DMS114 treated with DMSO at 0.1 percent for 48 hours (cell line): ENCODE data around the gene TRAPPC13.
"Not testable (repeated sequence)": the region's sequence is repeated elsewhere in the genome, so short reads cannot be mapped to it uniquely, and the experiment has no call there.

Experiments used
- DNase-seq: peaks from one replicate; lab custom pipeline; 2025; ENCODE audit not compliant: unreplicated experiment; lab: John Stamatoyannopoulos, UW

Gene TRAPPC13

GRCh38 chr5:65674749-65675148, 49.9 kb downstream of the TRAPPC13 start:
- DNase-seq, result no peak

- DNase-seq, result not testable (repeated sequence)
Observed at GRCh38 chr5:65676056-65676455, 51.2 kb downstream of the TRAPPC13 start.

DNA sequence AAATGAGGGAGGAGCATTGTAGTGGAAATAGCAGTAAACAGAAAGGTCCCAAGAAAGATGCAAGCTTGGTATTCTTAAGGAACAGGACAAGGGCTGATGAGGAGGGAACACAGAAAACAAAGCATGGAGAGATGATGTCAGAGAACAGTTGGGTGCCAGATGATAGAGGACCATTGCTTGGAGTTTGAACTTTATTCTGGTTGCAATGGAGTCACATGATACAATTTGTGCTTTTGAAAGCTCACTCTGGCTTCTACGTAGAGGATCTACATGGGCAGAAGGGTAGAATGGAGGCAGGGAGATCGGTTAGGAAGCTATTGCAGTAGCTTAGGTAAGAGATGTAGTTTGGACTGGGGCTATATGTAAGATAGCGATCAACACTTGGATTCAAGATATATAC, 57.3 kb downstream of the TRAPPC13 start:
- DNase-seq, result no peak

DNA sequence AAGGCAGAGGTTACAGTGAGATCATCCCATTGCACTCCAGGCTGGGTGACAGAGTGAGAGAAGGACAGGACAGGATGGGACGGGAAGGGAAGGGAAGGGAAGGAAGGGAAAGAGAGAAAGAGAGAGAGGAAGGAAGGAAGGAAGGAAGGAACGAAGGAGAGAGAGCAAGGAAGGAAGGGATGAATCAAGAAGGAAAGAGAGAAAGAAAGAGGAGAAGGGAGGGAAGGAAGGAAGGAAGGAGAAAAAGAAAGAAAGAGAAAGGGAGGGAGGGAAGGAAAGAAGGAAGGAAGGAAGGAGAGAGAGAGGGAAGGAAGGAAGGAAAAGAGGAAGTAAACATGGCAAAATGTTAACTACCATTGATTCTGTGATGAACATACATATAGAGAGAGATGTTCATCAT, 68.3 kb downstream of the TRAPPC13 start:
- no peak for DNase-seq

DNA sequence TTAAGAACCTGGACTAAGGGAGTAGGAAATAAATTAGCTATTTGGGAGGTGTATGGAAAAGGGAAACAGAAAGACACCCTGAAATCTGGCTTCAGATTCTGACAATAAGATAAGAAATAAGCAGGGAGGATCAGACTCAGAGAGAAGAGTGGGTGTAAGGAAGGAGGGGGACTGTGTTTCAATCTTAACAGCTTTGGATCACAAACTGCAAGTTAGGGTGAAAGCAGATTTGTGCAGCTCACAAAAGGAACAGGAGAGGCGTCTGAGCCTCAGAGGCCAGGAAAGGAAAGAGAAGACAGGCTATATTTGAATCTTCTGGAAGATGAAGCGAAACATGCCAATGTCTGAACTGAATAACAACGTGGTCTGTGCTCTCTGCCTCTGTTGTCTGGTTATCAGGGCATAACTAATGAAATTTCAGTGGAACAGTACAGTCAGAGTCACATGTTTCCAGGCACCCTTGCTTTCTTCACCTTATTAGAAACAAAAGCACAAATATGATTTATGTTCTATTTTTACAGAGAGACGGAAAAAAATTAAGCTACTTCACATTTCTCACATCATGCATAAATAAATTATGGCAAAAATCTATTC, 70.4 kb downstream of the TRAPPC13 start:
- no peak for DNase-seq

DNA sequence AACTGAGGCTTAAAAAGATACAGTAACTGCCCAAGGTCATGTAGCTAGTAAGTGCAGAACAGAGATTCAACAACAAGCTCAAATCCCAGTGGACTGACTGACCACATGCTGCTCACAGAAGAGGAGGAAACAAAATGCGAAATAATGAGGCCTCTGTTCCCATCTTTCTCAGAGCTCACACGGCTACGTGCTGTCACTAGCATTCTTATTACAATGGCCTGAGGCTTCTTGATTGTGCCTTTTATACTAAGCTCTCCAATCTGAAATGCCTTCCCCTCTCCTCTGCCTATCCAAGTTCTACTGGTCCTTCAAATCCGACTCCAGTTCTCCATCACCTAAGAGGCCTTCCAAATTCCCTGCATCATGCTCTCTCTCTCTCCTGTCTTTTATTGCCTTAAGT, 71.1 kb downstream of the TRAPPC13 start:
- no peak for DNase-seq

DNA sequence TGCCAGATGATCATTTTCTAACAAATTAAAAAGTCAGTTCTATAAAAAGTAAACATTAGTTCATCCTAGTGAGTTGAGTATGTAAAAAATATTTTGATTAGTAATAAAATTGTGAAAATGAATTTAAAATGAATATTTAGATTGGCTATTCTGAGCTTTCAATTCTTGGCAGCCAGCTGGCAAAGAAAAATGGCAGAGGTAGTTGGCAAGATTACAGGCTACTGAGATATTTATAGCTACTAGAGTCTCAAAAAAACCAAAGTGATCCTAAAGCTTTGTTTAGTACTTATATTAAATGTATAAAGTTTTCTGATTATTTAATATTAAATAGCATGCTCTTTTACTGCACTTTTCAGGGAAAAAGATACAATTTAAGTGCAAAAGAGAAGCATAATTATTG, 72.1 kb downstream of the TRAPPC13 start:
- DNase-seq, result no peak

GRCh38 chr5:65699338-65699737, 74.5 kb downstream of the TRAPPC13 start:
- DNase-seq, result no peak

- no peak for DNase-seq
Observed at GRCh38 chr5:65702036-65702435, 77.2 kb downstream of the TRAPPC13 start.

DNA sequence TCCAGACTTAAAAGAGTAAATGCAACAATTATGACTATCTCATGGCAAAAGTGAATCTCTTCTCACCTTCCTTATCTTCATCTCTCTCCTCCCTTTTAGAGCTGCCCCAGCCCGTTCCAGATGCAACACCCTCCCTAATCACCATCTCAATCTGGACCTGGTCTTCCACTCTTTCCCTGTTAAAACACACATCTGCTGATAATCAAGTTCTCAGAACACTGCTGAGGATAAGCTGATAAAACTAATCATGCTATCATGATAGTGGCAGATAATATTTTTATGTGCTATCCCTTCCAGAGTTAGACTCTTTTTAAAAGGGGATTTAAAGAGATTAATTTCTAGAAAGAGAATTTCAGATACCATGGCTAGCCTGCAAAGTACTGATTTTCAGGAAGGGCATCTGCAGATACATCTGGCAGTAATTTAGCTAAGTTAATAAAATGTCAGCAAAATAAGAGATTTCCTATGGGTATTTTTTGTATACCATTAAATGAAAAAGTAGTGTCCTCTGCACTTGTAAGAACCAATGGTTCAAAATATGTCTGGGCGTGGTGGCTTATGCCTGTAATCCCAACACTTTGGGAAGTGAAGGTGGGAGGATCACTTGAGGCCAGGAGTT, 79.9 kb downstream of the TRAPPC13 start:
- no peak for DNase-seq

DNA sequence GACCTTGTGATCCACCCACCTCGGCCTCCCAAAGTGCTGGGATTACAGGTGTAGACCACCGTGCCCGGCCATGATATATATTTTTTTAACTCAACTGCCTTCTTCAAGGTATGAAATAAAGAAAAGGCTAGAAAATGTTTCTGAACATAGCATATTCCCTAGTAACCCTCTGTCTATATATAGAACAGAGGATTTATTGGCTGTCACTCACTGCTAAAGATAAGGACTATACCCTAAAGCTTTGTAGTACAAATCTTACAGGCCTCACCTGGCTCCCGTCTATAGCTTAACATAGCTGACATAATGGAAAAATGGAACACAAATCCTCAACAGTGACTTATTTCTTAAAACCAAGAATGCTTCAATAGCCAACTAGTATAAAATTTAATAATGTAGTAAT, 82.8 kb downstream of the TRAPPC13 start:
- no peak for DNase-seq

DNA sequence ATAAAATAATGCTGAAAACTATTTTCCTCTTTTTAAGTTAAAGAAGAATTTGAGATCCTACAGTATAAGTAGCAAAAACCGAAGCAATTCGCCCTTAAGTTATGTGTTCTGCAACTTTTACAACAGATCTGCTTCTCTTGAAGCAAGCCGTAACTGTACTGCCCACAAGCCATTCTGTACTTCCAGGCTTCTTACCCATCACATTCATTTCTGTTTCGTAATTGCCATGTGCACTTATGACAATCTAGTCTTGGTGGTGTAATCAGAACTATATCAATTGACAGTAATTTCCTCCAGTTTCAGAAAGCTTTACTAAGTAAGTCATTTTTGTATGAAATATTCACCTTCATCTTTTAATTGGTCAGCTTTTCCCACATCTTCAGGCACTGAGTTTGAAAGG, 83.3 kb downstream of the TRAPPC13 start:
- no peak for DNase-seq
